ENCODE results near the gene PREX1.

PREX1 gene

DNA sequence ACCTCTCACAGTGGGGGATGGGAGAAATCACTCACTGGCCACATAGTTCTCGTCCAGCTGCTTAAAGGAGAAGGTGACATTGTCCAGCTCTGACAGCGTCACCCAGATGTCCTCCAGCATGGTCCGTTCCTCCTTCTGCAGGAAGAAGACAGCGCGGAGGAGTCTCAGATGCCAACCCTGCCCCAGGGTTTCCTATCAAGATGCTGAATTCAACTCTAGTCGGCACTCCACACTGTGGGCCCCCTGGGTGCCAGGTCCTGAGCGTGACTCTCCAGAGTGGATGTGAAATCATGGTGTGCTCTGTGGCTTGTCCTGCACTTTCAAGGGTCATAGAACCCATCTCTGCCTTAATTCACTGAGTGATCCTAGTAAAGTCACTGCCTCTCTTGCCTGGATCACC is 193.2 kb downstream of the PREX1 start:
- ATAC-seq: no peak
- TF ChIP-seq ZFP30 (CRISPR knock-in tag; IDR thresholded peaks at IDR 0.05) (no peak), TOX (CRISPR knock-in tag; IDR thresholded peaks at IDR 0.05; ENCODE audit: borderline replicate concordance) (no peak), CSDC2 (CRISPR knock-in tag; IDR thresholded peaks at IDR 0.05) (no peak), OSR1 (CRISPR knock-in tag; IDR thresholded peaks at IDR 0.05) (no peak), ISL1 (CRISPR knock-in tag; IDR thresholded peaks at IDR 0.05) (no peak), GLIS3 (CRISPR knock-in tag; IDR thresholded peaks at IDR 0.05) (no peak), SNAI2 (CRISPR knock-in tag; IDR thresholded peaks at IDR 0.05) (no peak), TCF4 (CRISPR knock-in tag; IDR thresholded peaks at IDR 0.05; ENCODE audit: borderline replicate concordance) (no peak), PPARA (CRISPR knock-in tag; IDR thresholded peaks at IDR 0.05; ENCODE audit: borderline replicate concordance) (no peak), ESRRG (CRISPR knock-in tag; IDR thresholded peaks at IDR 0.05) (no peak)
- TF ChIP-seq, protein P1, sequence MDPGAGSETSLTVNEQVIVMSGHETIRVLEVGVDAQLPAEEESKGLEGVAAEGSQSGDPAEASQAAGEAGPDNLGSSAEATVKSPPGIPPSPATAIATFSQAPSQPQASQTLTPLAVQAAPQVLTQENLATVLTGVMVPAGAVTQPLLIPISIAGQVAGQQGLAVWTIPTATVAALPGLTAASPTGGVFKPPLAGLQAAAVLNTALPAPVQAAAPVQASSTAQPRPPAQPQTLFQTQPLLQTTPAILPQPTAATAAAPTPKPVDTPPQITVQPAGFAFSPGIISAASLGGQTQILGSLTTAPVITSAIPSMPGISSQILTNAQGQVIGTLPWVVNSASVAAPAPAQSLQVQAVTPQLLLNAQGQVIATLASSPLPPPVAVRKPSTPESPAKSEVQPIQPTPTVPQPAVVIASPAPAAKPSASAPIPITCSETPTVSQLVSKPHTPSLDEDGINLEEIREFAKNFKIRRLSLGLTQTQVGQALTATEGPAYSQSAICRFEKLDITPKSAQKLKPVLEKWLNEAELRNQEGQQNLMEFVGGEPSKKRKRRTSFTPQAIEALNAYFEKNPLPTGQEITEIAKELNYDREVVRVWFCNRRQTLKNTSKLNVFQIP (CRISPR knock-in tag; IDR thresholded peaks at IDR 0.05; ENCODE audit: borderline replicate concordance, low read depth): no peak
- TF ChIP-seq, protein P2, sequence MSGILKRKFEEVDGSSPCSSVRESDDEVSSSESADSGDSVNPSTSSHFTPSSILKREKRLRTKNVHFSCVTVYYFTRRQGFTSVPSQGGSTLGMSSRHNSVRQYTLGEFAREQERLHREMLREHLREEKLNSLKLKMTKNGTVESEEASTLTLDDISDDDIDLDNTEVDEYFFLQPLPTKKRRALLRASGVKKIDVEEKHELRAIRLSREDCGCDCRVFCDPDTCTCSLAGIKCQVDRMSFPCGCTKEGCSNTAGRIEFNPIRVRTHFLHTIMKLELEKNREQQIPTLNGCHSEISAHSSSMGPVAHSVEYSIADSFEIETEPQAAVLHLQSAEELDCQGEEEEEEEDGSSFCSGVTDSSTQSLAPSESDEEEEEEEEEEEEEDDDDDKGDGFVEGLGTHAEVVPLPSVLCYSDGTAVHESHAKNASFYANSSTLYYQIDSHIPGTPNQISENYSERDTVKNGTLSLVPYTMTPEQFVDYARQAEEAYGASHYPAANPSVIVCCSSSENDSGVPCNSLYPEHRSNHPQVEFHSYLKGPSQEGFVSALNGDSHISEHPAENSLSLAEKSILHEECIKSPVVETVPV (CRISPR knock-in tag; IDR thresholded peaks at IDR 0.05): no peak
- TF ChIP-seq, protein P3, sequence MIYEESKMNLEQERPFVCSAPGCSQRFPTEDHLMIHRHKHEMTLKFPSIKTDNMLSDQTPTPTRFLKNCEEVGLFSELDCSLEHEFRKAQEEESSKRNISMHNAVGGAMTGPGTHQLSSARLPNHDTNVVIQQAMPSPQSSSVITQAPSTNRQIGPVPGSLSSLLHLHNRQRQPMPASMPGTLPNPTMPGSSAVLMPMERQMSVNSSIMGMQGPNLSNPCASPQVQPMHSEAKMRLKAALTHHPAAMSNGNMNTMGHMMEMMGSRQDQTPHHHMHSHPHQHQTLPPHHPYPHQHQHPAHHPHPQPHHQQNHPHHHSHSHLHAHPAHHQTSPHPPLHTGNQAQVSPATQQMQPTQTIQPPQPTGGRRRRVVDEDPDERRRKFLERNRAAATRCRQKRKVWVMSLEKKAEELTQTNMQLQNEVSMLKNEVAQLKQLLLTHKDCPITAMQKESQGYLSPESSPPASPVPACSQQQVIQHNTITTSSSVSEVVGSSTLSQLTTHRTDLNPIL (CRISPR knock-in tag; IDR thresholded peaks at IDR 0.05; ENCODE audit: low read depth): no peak
- TF ChIP-seq, protein P4, sequence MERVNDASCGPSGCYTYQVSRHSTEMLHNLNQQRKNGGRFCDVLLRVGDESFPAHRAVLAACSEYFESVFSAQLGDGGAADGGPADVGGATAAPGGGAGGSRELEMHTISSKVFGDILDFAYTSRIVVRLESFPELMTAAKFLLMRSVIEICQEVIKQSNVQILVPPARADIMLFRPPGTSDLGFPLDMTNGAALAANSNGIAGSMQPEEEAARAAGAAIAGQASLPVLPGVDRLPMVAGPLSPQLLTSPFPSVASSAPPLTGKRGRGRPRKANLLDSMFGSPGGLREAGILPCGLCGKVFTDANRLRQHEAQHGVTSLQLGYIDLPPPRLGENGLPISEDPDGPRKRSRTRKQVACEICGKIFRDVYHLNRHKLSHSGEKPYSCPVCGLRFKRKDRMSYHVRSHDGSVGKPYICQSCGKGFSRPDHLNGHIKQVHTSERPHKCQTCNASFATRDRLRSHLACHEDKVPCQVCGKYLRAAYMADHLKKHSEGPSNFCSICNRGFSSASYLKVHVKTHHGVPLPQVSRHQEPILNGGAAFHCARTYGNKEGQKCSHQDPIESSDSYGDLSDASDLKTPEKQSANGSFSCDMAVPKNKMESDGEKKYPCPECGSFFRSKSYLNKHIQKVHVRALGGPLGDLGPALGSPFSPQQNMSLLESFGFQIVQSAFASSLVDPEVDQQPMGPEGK (CRISPR knock-in tag; IDR thresholded peaks at IDR 0.05; ENCODE audit: borderline replicate concordance): no peak

DNA sequence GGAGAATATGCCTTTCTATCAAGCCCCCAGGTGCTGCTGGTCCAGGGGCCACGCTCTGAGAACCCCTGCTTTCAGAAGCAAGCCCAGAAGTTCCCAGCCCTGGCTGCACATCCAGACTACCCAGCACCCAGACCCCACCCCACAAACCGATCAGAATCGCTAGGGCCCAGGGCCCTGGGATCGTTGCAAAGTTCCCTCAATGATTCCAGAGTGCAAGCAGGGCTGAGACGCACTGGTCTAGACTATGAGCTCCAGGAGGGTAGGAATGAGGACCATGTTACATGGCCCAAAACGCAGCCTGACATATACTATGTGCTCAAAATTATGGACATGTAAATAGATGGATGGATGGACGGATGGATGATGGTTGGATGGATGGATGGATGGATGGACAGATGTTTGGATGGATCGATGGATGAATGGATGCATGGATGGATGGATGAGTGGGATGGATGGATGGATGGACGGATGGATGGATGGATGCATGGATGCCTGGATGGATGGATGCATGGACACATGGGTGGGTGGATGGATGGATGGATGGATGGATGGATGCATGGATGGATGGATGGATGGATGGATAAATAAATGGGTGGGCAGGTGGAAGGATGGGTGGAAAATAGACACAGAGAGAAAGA is 194.1 kb downstream of the PREX1 start:
- TF ChIP-seq ZFP3 (CRISPR knock-in tag; IDR thresholded peaks at IDR 0.05): no peak
- TF ChIP-seq ZNF565 (CRISPR knock-in tag; conservative IDR thresholded peaks at IDR 0.05; ENCODE audit: low read depth): no peak
- no peak for TF ChIP-seq ESRRG (CRISPR knock-in tag; IDR thresholded peaks at IDR 0.05)
- TF ChIP-seq ZC3H10 (CRISPR knock-in tag; IDR thresholded peaks at IDR 0.05): no peak
- TF ChIP-seq, protein P1 (CRISPR knock-in tag; IDR thresholded peaks at IDR 0.05; ENCODE audit: borderline replicate concordance, low read depth): no peak
- no peak for TF ChIP-seq ZFP30 (CRISPR knock-in tag; IDR thresholded peaks at IDR 0.05)
- TF ChIP-seq GLIS3 (CRISPR knock-in tag; IDR thresholded peaks at IDR 0.05): no peak
- no peak for TF ChIP-seq ISL1 (CRISPR knock-in tag; IDR thresholded peaks at IDR 0.05)
- TF ChIP-seq OSR1 (CRISPR knock-in tag; IDR thresholded peaks at IDR 0.05): no peak
- no peak for TF ChIP-seq CSDC2 (CRISPR knock-in tag; IDR thresholded peaks at IDR 0.05)
- TF ChIP-seq, protein P4 (CRISPR knock-in tag; IDR thresholded peaks at IDR 0.05; ENCODE audit: borderline replicate concordance): no peak
- no peak for TF ChIP-seq SNAI2 (CRISPR knock-in tag; IDR thresholded peaks at IDR 0.05)
- no peak for TF ChIP-seq BACH2 (CRISPR knock-in tag; IDR thresholded peaks at IDR 0.05; ENCODE audit: borderline replicate concordance)
- no peak for TF ChIP-seq ARNTL (CRISPR knock-in tag; IDR thresholded peaks at IDR 0.05; ENCODE audit: borderline replicate concordance, low read depth)
- TF ChIP-seq RARB (CRISPR knock-in tag; IDR thresholded peaks at IDR 0.05): no peak
- TF ChIP-seq, protein P2 (CRISPR knock-in tag; IDR thresholded peaks at IDR 0.05): no peak
- TF ChIP-seq ZNF70 (CRISPR knock-in tag; IDR thresholded peaks at IDR 0.05): no peak
- TF ChIP-seq TCF4 (CRISPR knock-in tag; IDR thresholded peaks at IDR 0.05; ENCODE audit: borderline replicate concordance): no peak
- TF ChIP-seq, protein P5, sequence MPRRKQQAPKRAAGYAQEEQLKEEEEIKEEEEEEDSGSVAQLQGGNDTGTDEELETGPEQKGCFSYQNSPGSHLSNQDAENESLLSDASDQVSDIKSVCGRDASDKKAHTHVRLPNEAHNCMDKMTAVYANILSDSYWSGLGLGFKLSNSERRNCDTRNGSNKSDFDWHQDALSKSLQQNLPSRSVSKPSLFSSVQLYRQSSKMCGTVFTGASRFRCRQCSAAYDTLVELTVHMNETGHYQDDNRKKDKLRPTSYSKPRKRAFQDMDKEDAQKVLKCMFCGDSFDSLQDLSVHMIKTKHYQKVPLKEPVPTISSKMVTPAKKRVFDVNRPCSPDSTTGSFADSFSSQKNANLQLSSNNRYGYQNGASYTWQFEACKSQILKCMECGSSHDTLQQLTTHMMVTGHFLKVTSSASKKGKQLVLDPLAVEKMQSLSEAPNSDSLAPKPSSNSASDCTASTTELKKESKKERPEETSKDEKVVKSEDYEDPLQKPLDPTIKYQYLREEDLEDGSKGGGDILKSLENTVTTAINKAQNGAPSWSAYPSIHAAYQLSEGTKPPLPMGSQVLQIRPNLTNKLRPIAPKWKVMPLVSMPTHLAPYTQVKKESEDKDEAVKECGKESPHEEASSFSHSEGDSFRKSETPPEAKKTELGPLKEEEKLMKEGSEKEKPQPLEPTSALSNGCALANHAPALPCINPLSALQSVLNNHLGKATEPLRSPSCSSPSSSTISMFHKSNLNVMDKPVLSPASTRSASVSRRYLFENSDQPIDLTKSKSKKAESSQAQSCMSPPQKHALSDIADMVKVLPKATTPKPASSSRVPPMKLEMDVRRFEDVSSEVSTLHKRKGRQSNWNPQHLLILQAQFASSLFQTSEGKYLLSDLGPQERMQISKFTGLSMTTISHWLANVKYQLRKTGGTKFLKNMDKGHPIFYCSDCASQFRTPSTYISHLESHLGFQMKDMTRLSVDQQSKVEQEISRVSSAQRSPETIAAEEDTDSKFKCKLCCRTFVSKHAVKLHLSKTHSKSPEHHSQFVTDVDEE (CRISPR knock-in tag; IDR thresholded peaks at IDR 0.05): no peak
- ATAC-seq: no peak
